MM.1S (cell line): ENCODE data around the gene SMCO3.
"Not testable (repeated sequence)": the region's sequence is repeated elsewhere in the genome, so short reads cannot be mapped to it uniquely, and the experiment has no call there.

ENCODE experiments used
- DNase-seq: peaks from one replicate; pipeline ENCODE4 v3.0.0-alpha.2; 2015
- H2AFZ ChIP-seq: fragments of 300-600 bp; sonication (generic); 2 replicates; pipeline ENCODE4 v1.6.0; 2016; ENCODE audit warnings: antibody characterized with exemption, low read length
- H3F3A ChIP-seq: fragments of 300-600 bp; sonication (generic); 2 replicates; pipeline ENCODE4 v1.6.1; 2016; ENCODE audit warnings: mild to moderate bottlenecking, antibody characterized with exemption, low read length, moderate library complexity, mixed read lengths; ENCODE audit not compliant: insufficient read depth
- H3K27ac ChIP-seq: fragments of 300-600 bp; sonication (generic); 2 replicates; pipeline ENCODE4 v1.5.1; 2016; ENCODE audit warnings: mild to moderate bottlenecking, low read length
- H3K27me3 ChIP-seq: fragments of 300-600 bp; sonication (generic); replicated peaks from 2 replicates; pipeline ENCODE4 v1.6.0; 2016; ENCODE audit warnings: low read length; ENCODE audit not compliant: insufficient read depth
- H3K36me3 ChIP-seq: fragments of 300-600 bp; sonication (generic); replicated peaks from 2 replicates; pipeline ENCODE4 v1.6.1; 2016; ENCODE audit warnings: mild to moderate bottlenecking, low read length, mixed read lengths; ENCODE audit not compliant: insufficient read depth
- H3K4me1 ChIP-seq: fragments of 300-600 bp; sonication (generic); 2 replicates; pipeline ENCODE4 v1.6.1; 2016; ENCODE audit warnings: low read length, mixed read lengths
- H3K4me2 ChIP-seq: fragments of 300-600 bp; sonication (generic); 2 replicates; pipeline ENCODE4 v1.6.0; 2016; ENCODE audit warnings: low read depth, low read length
- H3K4me3 ChIP-seq: fragments of 300-600 bp; sonication (generic); 2 replicates; pipeline ENCODE4 v1.5.1; 2016; ENCODE audit warnings: low read length, mixed read lengths
- H3K79me2 ChIP-seq: fragments of 300-600 bp; sonication (generic); 2 replicates; pipeline ENCODE4 v1.6.1; 2016; ENCODE audit warnings: mixed run types, low read length, mixed read lengths
- H3K9ac ChIP-seq: fragments of 300-600 bp; sonication (generic); 2 replicates; pipeline ENCODE4 v1.6.1; 2016; ENCODE audit warnings: low read length, mixed read lengths
- H3K9me2 ChIP-seq: fragments of 300-600 bp; sonication (generic); replicated peaks from 2 replicates; pipeline ENCODE4 v1.6.1; 2016; ENCODE audit warnings: mild to moderate bottlenecking, low read length, mixed read lengths; ENCODE audit not compliant: insufficient read depth
- H3K9me3 ChIP-seq: fragments of 300-600 bp; sonication (generic); replicated peaks from 2 replicates; pipeline ENCODE4 v1.6.1; 2016; ENCODE audit warnings: mild to moderate bottlenecking, low read length, mixed read lengths; ENCODE audit not compliant: insufficient read depth
- H4K20me1 ChIP-seq: fragments of 300-600 bp; sonication (generic); 2 replicates; pipeline ENCODE4 v1.6.1; 2016; ENCODE audit warnings: mild to moderate bottlenecking, low read length, moderate library complexity, mixed read lengths; ENCODE audit not compliant: insufficient read depth
- CTCF ChIP-seq: fragments of 300-600 bp; sonication (generic); IDR thresholded peaks from 2 replicates; pipeline ENCODE4 v1.5.1; 2016; ENCODE audit warnings: antibody characterized with exemption, low read length, mixed read lengths
- EZH2 ChIP-seq: fragments of 300-600 bp; sonication (generic); optimal IDR thresholded peaks from 2 replicates; pipeline ENCODE3; 2017; ENCODE audit warnings: low read depth, mild to moderate bottlenecking, antibody characterized with exemption, low read length, mixed read lengths
- EZH2phosphoT487 ChIP-seq: fragments of 300-600 bp; sonication (generic); IDR thresholded peaks from 2 replicates; pipeline ENCODE4 v1.6.1; 2018; ENCODE audit warnings: antibody characterized with exemption, low read length

SMCO3 gene

GRCh38 chr12:14766649-14767215 lies 47.2 kb downstream of the SMCO3 start:
- H3K79me2 ChIP-seq: peaks cover 8% of the 10 kb centered on the region; the same call in 1 of the 2 replicates
- H3K9me2 ChIP-seq: no peaks in the 10 kb centered on the region
- no peaks in the 10 kb centered on the region for H3K9me3 ChIP-seq
- H3K9ac ChIP-seq: no peak overlapping the region
- DNase-seq: no peak
- peaks cover 23% of the 10 kb centered on the region for H3F3A ChIP-seq
- peaks cover 1% of the 10 kb centered on the region for H3K4me1 ChIP-seq
- no peak overlapping the region for H3K4me2 ChIP-seq
- no peak for TF ChIP-seq EZH2
- no peak for TF ChIP-seq CTCF
- no peak for TF ChIP-seq EZH2phosphoT487
- no peaks in the 10 kb centered on the region for H4K20me1 ChIP-seq
- no peaks in the 10 kb centered on the region for H3K27me3 ChIP-seq
- H3K27ac ChIP-seq: no peak overlapping the region
- H2AFZ ChIP-seq: no peak overlapping the region
- no peaks in the 10 kb centered on the region for H3K36me3 ChIP-seq
- no peak overlapping the region for H3K4me3 ChIP-seq

- not testable (repeated sequence) for H3K4me1 ChIP-seq, H3K9me3 ChIP-seq, H3K4me3 ChIP-seq, DNase-seq, H2AFZ ChIP-seq, H3K36me3 ChIP-seq, H3K9me2 ChIP-seq, H3K4me2 ChIP-seq, H3K9ac ChIP-seq, H3K27me3 ChIP-seq, H4K20me1 ChIP-seq, H3K27ac ChIP-seq, H3K79me2 ChIP-seq
- H3F3A ChIP-seq: peaks cover 17% of the 10 kb centered on the region
These were observed 48.0 kb downstream of the SMCO3 start for GRCh38 chr12:14766020-14766419.

- no peak overlapping the region for H3K4me3 ChIP-seq
- peaks cover 11% of the 10 kb centered on the region for H3F3A ChIP-seq
- H3K27ac ChIP-seq: no peak overlapping the region
- H2AFZ ChIP-seq: no peak overlapping the region
- no peaks in the 10 kb centered on the region for H3K9me2 ChIP-seq
- no peaks in the 10 kb centered on the region for H3K36me3 ChIP-seq
- H3K9me3 ChIP-seq: no peaks in the 10 kb centered on the region
- H4K20me1 ChIP-seq: no peaks in the 10 kb centered on the region
- no peak overlapping the region for H3K9ac ChIP-seq
- H3K27me3 ChIP-seq: no peaks in the 10 kb centered on the region
- no peaks in the 10 kb centered on the region; the same call in 1 of the 2 replicates for H3K4me1 ChIP-seq
- TF ChIP-seq EZH2: no peak
- no peak for TF ChIP-seq CTCF
- TF ChIP-seq EZH2phosphoT487: no peak
- DNase-seq: no peak
- H3K4me2 ChIP-seq: no peak overlapping the region
- H3K79me2 ChIP-seq: peaks cover 8% of the 10 kb centered on the region; the same call in 1 of the 2 replicates
These were observed 48.6 kb downstream of the SMCO3 start for GRCh38 chr12:14765398-14765797.

- H3K4me1 ChIP-seq, DNase-seq, H2AFZ ChIP-seq, H3K9me2 ChIP-seq, H3K36me3 ChIP-seq, H3K27ac ChIP-seq, H3K9ac ChIP-seq, H4K20me1 ChIP-seq, H3F3A ChIP-seq, H3K27me3 ChIP-seq, H3K79me2 ChIP-seq, H3K9me3 ChIP-seq, H3K4me3 ChIP-seq, H3K4me2 ChIP-seq: not testable (repeated sequence)
These were observed 54.2 kb downstream of the SMCO3 start for GRCh38 chr12:14759711-14760280.
